ENCODE data around the gene UCP2.

Gene UCP2

GRCh38 chr11:74009675-74010305, 27.1 kb upstream of the UCP2 start:
- DNase-seq: no peak

DNA sequence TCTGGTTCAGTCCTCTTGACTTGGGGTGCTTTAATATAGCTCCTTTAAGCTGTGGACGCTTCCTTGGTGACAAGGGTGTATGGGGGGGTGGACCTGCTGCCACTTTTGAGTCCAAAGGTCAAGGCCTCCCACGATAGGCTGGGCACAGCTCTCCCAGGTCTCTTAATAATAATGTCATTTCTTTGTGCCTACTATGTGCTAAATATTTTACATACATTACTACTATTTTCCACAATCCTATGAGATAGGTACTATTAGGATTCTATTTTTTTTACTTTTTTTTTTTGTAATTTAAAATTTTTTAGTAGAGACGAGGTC, 26.5 kb upstream of the UCP2 start:
- DNase-seq: no peak

GRCh38 chr11:74008373-74009229, 26.0 kb upstream of the UCP2 start, which contains the start of gene UCP3:
TSS of gene UCP3 (minus strand) at chr11:74009085. CDS start at chr11:74007042, 2,043 bp downstream.
- DNase-seq: peak in 1 of 2 experiments; percentile 26

DNA sequence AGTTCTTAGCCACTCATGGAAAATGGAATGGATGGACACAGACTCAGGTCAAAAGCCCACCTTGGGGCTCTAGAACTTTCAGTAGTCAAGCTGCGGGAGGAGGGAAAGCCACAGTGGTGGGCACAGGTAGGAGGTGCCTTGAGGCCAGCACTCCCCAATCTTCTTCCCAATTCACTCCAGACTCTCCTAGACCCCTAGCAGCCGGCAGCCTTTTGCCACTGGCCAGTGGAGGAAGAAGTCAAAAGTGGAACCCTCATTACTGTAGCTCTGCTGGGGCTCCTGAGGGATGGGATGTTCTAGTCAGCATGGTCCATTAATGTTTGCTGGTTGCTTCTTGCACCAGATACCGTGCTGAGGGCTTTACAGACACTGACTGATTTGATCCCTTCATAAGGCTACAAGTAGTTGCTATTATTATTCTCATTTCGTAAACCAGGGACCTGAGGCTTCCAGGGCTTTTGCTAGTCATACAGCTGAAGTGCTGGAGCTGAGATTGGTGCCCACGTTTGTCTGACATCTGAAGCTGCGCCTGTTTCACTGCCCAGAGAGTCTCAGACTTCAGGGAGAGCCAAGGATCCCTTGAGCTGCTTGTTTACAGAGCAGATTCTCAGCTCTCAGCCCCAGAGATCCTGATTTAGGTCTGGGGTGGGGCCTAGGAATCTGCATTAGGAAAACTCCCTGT, 25.2 kb upstream of the UCP2 start:
- peak in 1 of 2 experiments; percentile 25 for DNase-seq

GRCh38 chr11:74006743-74007304, 24.2 kb upstream of the UCP2 start:
- DNase-seq: peak in 1 of 2 experiments; percentile 14

- DNase-seq: peak in 1 of 2 experiments; percentile 24
Measured at GRCh38 chr11:74005721-74006517, 23.3 kb upstream of the UCP2 start.

DNA sequence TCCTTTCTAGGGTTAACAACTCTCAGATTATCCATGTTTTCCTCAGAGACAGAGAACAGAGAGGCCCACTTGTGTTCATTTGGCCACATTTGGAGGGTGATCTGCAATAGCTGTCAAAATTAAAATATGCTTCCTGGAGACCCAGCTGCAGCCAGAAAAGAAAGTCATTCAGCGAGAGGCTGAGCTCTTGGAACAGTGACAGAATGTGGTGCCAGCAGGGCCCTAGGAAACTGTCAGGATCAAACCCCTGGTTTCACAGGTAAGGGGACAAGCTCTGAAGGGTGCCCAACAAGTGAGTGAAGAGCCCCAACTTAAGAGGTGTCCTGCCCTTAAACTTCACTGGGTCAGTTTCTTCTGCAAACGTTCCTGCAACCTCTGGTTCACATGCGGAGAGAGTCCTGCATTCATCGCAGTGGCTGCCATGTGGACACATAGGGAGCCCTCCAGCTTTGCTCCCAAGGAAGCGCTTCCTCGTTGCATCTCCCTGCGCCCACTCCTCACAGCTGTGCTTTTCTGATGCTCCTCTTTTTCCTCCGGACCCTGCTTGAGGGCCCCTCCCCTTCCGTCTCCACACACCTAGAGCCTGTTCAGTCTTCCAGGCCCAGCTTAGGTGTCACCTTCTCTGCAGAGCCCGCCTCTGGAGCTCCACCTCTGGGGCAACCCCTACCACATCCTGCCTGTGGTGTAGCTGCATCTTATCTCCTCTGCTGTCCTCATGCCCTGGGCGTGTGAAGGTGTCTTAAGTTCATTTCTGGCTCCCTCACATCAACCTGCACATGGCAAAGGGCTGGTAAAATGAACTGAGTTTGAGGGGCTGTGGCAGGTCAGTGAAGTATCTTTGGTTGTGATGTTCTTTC, 22.3 kb upstream of the UCP2 start:
- DNase-seq: peak; percentile 80 to 84

DNA sequence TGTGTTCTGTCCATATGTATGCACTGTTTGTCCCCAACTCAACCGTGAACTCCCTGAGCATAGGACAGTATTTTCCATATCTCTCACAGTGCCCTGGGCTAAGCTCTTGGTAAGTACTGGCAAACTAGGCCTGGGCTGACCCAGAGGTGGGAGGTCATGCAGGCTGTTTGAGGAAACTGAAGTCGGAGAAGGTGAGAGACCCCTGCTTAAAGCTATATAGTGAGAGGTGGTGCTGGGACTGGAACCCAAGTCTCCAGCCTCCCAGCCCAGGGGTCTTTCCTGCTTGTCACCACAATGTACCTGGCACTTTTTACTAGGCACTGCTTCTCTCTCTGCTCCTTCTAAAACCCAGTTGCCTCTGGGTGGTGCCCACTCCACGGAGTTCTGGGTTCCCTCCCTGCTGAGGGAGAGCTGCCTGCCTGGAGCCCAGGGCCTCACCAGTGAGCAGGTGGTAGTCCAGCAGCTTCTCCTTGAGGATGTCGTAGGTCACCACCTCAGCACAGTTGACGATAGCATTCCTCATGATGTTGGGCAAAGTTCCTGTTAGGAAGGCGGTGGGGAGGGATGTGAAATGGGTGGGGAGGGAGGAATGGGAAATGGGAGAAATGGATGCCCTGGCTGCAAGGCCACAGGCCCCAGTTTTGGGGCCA, 21.5 kb upstream of the UCP2 start:
- peak in 1 of 2 experiments; percentile 16 for DNase-seq

DNA sequence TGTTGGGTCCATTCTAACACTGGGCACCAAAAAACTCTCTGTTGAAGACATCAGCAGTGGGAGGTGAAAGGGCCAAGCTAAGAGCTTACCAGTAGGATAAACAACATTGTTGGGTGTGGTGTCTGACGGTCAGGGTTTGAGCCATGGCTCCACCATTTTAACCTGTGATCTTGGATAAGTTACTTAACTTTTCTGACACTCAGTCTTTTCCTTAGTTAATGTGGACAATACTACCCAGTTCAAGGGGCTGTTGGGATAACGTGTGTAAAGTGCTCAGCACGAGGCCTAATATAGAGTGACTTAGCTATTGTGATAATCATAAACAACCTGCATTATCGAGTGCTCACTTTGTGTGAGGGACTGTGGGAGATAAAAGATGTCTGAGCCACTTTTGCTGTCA, 20.2 kb upstream of the UCP2 start:
- DNase-seq: no peak

DNA sequence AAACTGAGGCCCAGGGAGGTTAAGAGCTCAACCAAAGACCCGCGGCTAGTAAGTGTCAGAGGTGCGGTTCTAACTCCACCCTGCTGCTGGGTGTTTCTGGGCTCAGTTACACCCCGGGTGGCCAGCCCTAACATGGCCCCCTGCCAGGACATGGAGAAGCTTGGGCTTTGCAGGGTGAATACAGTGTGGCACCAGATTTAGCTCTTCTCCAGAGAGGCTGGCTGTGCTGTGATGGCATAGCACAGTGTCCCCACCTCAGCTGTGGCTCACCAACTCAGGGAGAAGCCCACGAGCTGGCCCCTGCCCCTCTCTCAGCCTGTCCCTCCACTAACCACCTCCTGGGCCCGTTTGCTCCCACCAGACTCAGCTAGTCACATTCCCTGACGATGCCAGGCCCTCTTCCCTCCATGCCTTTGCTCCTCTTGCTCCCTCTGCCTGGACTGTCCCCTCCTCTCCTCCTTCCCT, 19.2 kb upstream of the UCP2 start:
- peak in 1 of 2 experiments; percentile 11 for DNase-seq

DNA sequence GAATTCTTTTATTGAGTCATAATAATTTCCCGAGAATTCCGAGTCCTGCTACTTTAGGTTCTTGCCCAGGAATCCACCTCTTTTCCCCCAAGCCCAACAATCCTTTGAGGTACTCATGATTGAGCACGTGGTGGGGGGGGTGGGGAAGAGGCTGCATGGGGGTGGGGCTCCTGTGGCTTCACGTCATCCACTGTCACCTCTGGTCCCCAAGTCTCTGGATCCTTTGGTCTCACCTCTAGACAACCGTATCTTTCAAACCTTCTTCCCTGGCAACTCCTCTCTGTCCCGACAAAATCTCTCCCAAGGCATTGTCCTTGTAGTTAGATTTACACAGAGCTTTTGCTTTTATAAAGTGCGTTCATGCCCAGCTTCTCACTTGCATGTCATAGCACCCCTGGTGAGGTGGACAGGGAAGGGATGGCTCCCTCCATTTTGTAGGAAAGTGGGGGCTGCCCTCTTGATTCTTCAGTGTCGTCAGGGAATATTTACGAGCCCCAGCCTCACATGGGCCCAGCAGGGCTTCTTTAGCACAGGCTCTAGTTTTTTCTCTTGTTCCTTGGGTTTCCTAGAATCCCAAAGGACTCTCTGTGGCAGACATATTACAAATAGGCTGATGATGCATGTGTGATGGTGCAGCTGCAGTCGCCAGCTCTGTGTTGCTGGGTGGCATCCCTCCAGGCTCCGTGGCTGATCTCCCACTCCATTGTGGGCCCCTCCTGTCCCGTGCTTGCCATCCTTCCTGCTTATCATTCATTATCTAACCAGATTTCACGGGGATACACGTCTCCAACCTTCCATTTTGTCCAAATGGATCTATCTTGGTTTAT, 17.9 kb upstream of the UCP2 start:
- DNase-seq: peak; percentile 25 to 33

DNA sequence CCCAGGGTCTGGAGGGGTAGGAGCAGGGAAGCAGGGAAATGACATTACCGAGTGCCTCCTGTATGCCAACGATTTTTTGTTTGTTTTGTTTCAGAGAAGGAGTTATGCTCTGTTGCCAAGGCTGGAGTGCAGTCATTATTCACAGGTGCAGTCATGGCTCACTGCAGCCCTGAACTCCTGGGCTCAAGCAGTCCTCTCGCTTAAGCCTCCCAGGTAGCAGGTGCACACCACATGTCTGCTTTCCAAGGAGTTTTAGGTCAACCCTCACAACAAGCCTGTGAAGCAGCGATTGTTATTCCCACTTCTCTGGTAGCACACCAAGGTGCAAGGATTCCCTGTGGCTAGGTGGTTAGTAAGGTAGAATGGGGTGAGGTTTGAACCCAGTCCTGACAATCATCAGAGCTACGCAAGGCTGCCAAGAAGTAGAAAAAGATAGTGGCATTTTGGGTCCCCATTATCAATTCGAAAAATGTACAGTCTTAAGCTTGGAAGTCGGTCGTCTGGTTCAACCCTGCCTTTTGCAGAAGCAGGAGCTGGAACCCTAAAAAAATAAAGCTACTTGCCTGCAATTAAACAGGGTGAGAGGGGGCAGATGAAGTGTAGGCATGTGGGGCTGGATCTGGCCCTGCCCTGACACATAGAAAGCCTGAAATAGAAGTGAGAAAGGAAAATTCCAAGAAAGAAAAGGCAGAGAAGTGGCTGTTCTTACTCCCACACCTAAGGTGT, 17.1 kb upstream of the UCP2 start:
- DNase-seq: peak; percentile 20 to 23

GRCh38 chr11:73998846-73999575, 16.4 kb upstream of the UCP2 start:
- DNase-seq: peak in 1 of 2 experiments; percentile 12

- DNase-seq: peak; percentile 18 to 29
Measured at GRCh38 chr11:73997120-73997770, 14.6 kb upstream of the UCP2 start.

GRCh38 chr11:73996161-73996747, 13.6 kb upstream of the UCP2 start:
- peak; percentile 27 to 35 for DNase-seq

- no peak for DNase-seq
Measured at GRCh38 chr11:73995731-73996130, 13.1 kb upstream of the UCP2 start.

- no peak for DNase-seq
Measured at GRCh38 chr11:73995247-73995646, 12.6 kb upstream of the UCP2 start.

All from activated T-cell treated with anti-CD3 and anti-CD28 coated beads, Interleukin-2, amount 50 U/mL, for 48 hours (primary cell).